SK-N-SH treated with all-trans-retinoic acid at 6 μM for 48 hours (cell line): ENCODE data around the gene HOOK2.

ENCODE experiments used
- ARNTL ChIP-seq: fragments of 450-650 bp; formaldehyde crosslinking; IDR thresholded peaks from 2 replicates; pipeline ENCODE4 v1.5.0; 2020; ENCODE audit warnings: low read depth, mild to moderate bottlenecking, moderate library complexity, borderline replicate concordance
- CREB5 ChIP-seq: fragments of 250-450 bp; sonication (Bioruptor Pico); IDR thresholded peaks from 2 replicates; pipeline ENCODE4 v1.5.1; 2020; ENCODE audit warnings: low read depth, mild to moderate bottlenecking, moderate library complexity
- PPARA ChIP-seq: fragments of 250-450 bp; sonication (Bioruptor Pico); IDR thresholded peaks from 2 replicates; pipeline ENCODE4 v1.5.0; 2020; ENCODE audit warnings: mild to moderate bottlenecking, borderline replicate concordance
- SNAI2 ChIP-seq: fragments of 250-450 bp; sonication (Bioruptor Pico); IDR thresholded peaks from 2 replicates; pipeline ENCODE4 v1.5.0; 2020; ENCODE audit warnings: mild to moderate bottlenecking, moderate library complexity
- ZC3H10 ChIP-seq: fragments of 250-450 bp; sonication (Bioruptor Pico); IDR thresholded peaks from 2 replicates; pipeline ENCODE4 v1.5.1; 2021; ENCODE audit warnings: mild to moderate bottlenecking, moderate library complexity
- ZNF565 ChIP-seq: fragments of 450-650 bp; formaldehyde crosslinking; conservative IDR thresholded peaks from 2 replicates; pipeline ENCODE4 v1.5.0; 2020; ENCODE audit warnings: low read depth, mild to moderate bottlenecking, moderate library complexity
- TF ChIP-seq, protein P1 (sequence below): fragments of 250-450 bp; sonication (Bioruptor Pico); IDR thresholded peaks from 2 replicates; pipeline ENCODE4 v1.5.1; 2021; ENCODE audit warnings: mild to moderate bottlenecking, moderate library complexity
- TF ChIP-seq, protein P2 (sequence below): fragments of 250-450 bp; sonication (Bioruptor Pico); IDR thresholded peaks from 2 replicates; pipeline ENCODE4 v1.8.0; 2020; ENCODE audit warnings: mild to moderate bottlenecking, moderate library complexity, borderline replicate concordance

DNA sequence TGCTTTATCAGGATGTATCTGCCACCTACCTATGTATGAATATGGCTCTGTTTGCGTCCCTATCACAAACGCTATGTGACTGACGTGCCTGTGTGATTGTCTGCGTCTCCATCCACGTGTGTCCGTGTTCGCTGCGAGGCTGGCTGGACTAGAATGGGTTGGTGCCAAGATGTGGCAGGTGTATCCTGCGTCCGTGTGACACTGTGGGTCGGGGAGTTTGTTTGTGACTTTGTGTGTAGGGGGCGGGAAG, 6.7 kb upstream of the HOOK2 start:
- TF ChIP-seq, protein P1, sequence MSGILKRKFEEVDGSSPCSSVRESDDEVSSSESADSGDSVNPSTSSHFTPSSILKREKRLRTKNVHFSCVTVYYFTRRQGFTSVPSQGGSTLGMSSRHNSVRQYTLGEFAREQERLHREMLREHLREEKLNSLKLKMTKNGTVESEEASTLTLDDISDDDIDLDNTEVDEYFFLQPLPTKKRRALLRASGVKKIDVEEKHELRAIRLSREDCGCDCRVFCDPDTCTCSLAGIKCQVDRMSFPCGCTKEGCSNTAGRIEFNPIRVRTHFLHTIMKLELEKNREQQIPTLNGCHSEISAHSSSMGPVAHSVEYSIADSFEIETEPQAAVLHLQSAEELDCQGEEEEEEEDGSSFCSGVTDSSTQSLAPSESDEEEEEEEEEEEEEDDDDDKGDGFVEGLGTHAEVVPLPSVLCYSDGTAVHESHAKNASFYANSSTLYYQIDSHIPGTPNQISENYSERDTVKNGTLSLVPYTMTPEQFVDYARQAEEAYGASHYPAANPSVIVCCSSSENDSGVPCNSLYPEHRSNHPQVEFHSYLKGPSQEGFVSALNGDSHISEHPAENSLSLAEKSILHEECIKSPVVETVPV, result no peak
- no peak for TF ChIP-seq CREB5
- no peak for TF ChIP-seq PPARA (CRISPR knock-in tag)
- no peak for TF ChIP-seq ZNF565
- no peak for TF ChIP-seq ZC3H10 (CRISPR knock-in tag)
- no peak for TF ChIP-seq SNAI2 (CRISPR knock-in tag)
- TF ChIP-seq, protein P2, sequence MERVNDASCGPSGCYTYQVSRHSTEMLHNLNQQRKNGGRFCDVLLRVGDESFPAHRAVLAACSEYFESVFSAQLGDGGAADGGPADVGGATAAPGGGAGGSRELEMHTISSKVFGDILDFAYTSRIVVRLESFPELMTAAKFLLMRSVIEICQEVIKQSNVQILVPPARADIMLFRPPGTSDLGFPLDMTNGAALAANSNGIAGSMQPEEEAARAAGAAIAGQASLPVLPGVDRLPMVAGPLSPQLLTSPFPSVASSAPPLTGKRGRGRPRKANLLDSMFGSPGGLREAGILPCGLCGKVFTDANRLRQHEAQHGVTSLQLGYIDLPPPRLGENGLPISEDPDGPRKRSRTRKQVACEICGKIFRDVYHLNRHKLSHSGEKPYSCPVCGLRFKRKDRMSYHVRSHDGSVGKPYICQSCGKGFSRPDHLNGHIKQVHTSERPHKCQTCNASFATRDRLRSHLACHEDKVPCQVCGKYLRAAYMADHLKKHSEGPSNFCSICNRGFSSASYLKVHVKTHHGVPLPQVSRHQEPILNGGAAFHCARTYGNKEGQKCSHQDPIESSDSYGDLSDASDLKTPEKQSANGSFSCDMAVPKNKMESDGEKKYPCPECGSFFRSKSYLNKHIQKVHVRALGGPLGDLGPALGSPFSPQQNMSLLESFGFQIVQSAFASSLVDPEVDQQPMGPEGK (CRISPR knock-in tag), result no peak
- TF ChIP-seq ARNTL (CRISPR knock-in tag), result no peak
